Activated naive CD4-positive, alpha-beta T cell treated with Interleukin-2 at 50 U/mL for 16 hours (primary cell): ENCODE data around the gene STAC3.

Source experiments
- DNase-seq: peaks from one replicate; pipeline ENCODE4 v3.0.0-alpha.2; 2020

STAC3 gene

DNA sequence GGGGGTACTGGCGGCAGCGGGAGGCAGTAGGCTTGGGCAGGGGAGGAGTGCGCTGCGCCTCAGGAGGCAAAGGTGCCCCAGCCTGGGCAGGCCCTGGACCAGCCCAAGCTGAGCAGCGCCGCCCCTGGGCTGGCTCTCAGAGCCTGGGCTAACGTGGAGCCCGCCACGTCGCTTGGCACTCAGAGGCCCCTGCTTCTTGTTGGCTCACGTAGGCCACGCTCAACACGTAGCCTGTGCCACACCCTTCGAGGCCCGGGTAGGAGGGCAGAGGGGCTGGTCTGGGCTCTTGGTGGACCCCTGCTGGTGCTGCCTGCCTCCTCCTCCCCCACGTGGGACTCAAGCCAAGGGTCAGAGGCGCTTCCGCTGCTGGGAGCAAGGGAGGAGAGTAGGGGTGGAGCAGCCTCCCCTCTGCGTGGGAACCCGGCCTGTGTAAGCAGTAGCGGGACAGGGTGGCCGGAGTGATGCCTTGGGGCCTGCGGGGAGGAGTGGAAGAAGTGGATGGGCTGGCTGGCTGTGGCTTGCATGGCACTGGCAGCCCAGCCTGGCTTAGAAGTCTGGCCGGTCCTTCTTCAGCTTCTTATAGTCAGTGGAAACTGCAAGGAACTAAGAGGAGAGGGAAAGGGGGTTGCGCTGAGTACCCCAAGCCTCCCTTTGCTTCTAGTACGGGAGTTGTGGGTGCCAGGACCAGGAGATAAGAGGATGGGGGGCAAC, 15.8 kb downstream of the STAC3 start:
- no peak for DNase-seq

DNA sequence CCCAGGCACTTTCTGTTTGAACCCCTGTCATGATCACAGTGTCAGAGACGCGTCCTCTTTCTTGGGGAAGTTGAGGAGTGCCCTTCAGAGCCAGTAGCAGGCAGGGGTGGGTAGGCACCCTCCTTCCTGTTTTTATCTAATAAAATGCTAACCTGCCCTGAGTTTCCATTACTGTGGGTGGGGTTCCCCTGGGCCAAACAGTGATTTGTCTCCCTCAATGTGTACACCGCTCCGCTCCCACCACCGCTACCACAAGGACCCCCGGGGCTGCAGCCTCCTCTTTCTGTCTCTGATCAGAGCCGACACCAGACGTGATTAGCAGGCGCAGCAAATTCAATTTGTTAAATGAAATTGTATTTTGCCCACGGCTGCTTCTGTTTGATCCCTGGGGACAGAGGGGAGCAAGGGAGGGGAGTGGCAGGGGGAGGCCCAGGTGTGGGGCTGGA, 16.4 kb downstream of the STAC3 start:
- DNase-seq, result no peak

DNA sequence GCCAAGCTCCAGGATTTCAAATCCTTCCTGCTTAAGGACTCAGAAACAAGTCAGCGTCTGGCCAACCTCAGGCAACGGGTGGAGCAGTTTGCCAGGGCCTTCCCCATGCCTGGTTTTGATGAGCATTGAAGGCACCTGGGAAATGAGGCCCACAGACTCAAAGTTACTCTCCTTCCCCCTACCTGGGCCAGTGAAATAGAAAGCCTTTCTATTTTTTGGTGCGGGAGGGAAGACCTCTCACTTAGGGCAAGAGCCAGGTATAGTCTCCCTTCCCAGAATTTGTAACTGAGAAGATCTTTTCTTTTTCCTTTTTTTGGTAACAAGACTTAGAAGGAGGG, 16.8 kb downstream of the STAC3 start:
- DNase-seq, result no peak

DNA sequence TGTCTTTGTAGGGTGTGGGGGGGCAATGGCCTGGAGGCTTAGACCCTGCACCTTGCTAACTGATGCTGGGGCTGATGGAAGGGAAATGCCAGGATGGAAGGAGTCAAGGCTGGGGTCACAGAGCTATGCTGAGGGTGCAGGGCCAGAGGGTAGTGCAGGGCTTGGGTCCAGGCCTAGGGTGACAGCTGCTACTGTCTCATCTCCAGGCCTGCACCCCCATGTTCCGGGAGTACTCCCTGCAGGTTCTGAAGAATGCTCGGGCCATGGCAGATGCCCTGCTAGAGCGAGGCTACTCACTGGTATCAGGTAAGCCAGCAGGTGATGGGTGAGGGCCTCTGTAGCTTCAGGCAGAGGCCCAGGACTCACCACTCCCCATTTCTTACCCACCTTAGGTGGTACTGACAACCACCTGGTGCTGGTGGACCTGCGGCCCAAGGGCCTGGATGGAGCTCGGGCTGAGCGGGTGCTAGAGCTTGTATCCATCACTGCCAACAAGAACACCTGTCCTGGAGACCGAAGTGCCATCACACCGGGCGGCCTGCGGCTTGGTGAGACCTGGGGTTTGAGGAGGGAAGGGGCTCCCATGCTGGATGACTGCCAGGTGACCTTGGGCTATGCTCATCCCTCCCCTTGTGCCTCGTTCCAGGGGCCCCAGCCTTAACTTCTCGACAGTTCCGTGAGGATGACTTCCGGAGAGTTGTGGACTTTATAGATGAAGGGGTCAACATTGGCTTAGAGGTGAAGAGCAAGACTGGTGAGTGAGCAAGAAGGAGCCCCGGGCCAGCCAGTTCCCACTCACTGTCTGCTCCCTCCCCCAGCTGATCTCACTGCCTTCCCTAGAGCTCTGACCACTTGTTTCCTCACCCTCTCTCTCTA, 17.4 kb downstream of the STAC3 start:
- DNase-seq, result no peak

DNA sequence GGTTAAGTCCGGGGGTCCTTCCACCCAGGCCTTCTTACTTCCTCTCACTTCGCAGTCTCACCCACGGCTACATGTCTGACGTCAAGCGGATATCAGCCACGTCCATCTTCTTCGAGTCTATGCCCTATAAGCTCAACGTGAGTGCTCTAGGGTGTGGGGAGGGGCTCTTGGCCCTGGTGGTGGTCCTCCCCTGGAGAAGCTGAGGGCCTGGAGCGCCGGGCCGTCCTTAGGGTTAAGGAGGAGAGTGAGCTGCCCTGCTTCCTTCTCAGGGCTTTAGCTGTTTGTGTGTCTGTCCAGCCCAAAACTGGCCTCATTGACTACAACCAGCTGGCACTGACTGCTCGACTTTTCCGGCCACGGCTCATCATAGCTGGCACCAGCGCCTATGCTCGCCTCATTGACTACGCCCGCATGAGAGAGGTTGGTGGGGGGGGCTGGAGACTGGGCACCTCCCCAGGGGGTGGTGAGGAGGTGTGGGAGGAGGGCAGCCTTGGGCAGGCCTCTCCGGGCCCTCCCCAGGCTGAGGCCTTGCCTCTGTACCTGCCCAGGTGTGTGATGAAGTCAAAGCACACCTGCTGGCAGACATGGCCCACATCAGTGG, 18.7 kb downstream of the STAC3 start:
- DNase-seq, result no peak

DNA sequence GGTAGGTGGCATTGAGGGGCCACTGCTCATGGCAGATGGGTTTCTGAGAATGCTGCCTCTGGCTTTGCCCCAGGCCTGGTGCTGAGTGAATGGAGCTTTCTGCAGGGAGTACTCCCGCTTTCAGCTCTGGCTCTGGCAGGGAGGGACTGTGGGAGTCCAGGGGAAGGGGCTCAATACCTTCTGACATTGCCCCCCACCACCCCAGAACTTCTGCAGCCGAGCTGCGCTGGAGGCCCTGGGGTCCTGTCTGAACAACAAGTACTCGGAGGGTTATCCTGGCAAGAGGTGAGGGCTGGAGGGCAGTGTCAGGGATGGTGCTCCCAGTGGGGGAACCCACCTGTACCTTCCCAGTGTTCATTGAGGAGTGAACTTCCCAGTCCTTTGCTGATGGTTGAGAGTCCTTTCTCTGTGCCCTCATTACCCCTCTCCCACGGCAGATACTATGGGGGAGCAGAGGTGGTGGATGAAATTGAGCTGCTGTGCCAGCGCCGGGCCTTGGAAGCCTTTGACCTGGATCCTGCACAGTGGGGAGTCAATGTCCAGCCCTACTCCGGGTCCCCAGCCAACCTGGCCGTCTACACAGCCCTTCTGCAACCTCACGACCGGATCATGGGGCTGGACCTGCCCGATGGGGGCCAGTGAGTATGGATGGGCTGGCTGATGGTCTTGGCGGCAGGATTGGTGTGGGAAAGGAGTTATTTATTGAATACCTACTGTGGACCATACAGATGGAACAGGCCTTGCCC, 19.5 kb downstream of the STAC3 start:
- DNase-seq, result no peak

DNA sequence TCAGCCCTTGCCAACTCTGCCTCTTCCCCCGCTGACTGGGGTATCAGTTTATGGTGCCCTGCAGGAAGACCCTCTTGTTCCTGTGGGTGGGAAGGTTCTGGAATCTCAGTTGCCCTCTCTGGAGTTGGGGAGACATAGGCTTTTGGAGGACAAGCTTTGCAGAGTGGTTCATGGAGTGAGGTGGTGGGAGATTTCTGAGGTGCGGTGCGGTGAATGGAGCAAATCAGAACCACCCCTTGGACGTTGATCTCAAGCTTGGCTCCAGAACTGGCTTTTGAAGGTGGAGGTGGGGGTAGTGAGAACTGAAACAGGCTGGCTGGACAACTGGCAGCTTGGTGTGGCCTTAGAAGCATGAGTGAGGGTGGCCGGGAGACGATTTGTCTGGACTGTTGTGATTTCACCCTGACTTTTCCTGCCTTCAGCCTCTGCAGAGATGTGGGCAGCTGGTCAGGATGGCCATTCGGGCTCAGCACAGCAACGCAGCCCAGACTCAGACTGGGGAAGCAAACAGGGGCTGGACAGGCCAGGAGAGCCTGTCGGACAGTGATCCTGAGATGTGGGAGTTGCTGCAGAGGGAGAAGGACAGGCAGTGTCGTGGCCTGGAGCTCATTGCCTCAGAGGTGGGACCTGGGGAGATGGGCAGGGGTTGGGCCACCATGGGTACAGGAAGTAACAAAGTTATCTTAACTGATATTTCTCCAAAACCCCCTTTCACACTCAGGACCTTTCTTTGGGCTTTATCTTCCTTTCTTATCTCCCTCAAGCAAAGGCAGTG, 20.4 kb downstream of the STAC3 start:
- DNase-seq, result no peak

DNA sequence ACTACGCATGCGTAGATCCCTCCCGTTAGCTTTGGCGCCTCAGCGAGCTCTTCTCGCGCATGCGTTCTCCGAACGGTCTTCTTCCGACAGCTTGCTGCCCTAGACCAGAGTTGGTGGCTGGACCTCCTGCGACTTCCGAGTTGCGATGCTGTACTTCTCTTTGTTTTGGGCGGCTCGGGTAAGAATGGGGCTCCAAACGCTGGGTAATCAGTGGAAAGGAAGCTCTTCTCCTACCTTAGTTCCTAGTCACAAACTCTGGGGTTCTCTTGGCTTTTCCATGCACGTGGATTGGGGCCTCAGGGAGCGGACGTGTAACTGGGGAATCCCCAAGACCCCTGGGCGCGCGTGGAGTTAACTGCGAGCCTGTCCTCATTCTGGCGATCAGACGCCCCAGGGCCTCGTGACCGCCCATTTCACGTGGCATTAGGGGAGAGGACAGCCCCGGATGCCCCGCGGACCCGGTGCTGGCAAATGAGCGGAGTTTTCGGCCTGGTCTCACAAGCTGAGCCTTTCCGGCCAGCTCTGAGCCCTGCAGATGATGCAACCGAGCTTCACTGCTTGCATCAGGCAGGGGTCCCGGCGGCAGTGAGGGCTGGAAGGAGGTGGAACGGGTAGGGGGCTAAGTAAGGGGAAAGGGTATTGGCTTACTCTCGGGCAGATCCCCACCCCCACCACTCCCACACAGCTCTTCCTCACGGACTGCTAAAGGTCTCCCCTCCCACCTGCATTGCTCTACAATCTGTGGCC, 21.2 kb downstream of the STAC3 start, which contains the start of gene SHMT2:
SHMT2 (plus strand) TSS at position 78 of the 747 bp plus-strand sequence; CDS start at position 146, 68 bp downstream.
- peak; percentile 94 for DNase-seq

DNA sequence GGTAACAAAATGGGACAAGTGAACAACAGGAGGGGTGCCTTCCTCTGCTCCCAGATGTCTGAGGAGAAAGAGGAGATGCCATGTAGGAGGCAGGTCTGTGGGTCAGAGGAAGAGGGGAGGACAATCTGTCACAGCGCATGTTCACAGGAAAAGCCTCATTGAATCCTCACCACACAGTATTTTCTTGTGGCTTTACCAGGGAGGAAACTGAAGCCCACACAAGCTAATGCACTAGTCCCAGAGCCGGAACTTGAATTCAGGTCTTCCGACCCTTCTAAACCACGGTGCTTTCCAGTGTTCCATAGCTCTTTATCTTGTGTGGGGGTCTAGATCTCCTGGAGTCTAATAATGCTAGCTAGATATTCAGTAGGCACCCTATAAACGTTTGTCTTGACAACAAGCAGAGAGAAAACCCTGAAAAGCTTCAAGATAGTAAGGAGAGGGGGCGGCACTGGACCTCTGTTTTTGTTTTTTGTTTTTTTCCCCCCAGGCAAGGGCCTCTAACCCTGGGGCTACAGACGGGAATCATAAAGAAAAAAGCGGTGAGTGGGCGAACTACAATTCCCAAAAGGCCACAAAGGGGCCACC, 21.8 kb downstream of the STAC3 start:
- DNase-seq, result no peak

DNA sequence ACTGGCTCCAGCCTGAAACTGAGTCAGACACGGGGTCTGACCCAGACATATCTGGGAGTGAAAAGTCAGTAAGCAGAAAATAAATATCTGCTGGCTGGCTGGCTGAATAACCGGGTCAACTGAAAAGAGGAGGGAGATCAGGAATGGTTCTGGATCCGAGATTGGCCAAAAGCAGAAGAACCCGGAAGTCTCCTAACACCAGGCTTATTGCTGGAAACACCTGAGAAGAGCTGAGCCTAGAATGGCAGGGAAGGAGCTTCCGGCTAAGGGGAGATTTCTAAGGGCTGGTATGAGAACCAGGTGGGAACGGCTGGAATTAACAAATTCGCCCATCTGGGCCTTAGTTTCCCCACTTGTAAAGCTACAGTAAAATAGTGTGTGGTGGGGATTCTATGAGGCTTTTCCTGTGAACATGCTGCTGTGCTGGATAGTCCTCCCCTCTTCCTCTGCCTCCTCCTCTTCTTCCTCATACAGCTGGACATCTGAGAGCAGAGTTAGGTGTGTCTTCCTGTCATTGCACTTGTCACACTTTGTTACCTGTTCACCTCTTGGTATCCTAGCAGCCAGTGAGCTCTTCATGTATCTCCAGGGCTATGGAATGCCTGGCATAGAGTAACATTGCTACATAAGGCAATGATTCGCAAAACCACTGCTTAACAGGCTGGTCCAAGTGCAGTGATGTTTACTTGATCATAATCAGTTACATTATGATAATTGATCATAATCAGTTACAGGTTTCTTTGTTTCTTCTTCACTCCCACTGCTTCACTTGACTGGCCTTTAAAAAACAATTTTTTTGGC, 23.5 kb downstream of the STAC3 start:
- no peak for DNase-seq

DNA sequence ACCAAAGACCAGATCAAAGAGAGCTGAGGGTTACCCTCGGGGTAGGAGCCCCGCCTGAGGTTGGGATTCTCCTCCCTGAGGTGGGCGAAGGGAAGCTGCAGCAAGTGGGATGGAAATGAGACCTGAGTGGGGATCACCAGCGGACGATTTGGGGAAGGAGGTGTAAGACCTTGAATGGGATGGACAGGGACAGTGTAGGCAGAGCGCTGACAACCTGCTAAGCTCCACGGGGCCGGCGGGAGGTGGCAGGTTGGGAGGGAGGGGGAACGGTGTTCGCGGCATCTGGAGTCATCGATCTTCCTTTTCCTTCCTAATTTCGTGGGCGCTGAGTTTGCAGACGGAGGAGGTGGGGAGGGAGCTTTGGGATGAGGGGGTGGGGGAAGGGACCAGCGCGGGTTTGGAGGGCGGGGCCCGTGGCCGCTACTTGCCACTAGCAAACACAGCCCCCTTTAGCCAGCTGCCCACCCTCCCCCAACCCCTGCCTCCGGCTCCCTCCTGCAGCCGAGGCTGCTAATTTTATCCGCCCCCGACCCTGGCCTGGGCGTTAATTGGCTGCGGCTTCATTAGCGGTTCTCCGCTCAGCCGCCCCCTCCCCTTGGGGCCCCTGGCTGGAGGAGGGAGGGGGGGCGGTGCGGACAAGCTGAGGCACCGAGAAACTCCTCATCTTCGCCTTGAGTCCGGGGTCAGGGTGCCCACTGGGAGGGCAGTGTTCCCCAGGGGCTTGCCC, 24.2 kb downstream of the STAC3 start:
- DNase-seq, result no peak

DNA sequence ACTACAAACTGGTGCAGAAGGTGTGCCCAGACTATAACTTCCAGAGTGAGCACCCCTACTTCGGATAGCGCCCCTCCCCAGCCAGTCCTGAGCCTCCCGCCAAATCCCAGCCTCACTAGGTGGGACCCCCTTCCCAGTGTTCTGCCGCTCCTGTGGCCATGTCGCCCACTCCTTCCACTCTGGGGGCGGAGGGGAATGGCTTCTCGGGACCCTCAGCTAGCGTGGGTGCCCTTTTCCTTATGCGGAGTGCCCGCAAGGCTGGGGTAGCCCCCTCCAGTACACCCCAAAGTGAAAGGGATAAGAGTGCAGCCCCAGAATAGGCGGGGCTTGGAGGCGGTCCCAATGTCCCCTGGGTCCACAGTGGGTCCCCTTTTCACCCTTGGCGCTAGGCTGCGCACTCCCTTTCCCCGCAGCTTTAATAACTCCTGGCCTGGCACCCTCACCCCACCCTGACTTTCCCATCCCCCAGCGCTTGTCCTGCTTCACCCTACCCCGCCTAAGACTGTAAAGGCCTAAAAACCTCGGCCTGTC, 25.2 kb downstream of the STAC3 start:
- DNase-seq, result no peak

DNA sequence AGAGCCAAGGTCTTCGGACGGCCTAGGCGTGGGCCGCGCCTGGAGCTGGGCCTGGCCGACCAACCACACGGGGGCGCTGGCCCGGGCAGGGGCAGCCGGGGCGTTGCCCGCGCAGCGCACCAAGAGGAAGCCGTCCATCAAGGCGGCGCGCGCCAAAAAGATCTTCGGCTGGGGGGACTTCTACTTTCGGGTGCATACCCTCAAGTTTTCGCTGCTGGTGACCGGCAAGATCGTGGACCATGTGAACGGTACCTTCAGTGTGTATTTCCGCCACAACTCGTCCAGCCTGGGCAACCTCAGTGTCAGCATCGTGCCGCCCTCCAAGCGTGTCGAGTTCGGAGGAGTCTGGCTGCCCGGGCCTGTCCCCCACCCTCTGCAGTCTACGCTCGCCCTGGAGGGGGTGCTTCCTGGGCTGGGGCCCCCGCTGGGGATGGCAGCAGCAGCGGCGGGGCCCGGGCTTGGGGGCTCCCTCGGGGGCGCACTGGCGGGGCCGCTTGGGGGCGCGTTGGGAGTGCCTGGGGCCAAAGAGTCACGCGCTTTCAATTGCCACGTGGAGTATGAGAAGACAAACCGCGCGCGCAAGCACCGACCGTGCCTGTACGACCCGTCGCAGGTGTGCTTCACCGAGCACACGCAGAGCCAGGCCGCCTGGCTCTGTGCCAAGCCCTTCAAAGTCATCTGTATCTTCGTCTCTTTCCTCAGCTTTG, 25.9 kb downstream of the STAC3 start:
- peak; percentile 61 for DNase-seq

DNA sequence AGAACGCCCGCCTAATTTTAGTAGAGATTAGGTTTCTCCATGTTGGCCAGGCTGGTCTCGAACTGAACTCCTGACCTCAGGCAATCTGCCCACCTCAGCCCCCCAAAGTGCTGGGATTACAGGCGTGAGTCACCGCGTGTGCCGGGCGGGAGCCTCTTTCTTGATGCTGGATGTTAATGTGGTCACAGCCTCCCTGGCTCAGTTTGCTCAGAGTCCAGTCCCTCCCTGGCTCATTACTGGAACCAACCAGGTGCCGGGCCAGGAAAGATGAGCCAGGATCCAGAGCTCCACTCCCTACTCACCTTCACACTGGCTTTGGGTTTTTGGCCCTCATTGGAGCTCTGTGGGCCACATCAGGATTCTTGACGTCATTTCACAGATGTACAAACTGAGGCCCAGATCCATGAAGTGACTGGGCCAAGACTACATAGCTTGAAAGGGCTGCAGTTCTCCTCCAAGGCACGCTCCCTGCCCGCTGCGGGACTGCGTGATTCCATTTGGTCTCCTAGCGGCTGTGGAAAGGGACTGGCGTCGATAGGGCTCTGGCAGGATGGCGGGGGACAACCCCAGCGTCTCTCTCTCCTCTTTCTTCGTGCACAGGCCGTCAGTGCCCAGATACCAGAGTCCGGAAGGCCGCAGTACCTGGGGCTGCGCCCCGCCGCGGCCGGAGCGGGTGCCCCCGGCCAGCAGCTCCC, 26.6 kb downstream of the STAC3 start:
- DNase-seq, result no peak

DNA sequence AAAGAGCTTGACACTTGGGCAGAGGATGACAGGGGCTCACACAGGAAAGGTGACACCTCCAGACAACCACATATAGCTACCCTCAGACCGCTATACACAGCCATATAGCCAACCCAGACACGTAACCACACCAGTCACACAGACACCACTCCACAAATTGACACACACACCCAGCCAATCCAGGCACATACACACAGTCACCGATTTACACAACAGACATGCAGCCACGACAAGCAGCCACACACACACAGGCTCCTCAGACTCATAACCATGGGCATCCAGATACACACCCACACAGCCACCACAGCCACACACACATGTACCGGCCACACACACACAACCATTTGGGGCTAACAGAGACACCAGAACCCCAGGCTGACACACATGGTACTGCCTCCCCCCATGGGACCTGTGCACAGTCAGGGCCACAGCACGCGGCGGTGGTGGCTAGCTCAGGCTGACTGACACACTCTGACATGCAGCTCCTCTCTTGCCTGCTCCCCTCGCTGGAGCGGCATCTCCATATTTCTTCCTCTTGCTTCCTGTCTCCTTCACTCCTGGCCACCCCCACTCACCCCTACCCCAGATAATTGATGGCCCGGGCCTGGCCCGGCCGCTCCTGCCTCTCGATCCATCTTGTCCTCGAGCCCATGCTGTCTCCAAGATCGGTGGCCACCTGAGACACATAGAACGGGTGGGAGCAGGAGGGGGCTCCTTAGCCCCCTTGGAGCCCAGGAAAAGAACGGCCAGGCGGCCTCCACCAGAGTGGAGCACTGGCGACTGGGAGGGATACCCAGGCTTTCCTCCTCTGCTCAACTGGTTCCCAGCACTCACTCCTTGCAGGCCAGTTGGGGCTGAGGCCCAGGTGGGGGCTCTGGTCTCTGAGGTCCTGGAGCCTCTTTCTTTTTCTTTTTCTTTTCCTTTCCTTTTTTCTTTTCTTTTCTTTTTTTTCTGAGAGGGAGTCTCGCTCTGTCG, 27.5 kb downstream of the STAC3 start:
- DNase-seq, result no peak
